Astrocyte of the spinal cord (primary cell): ENCODE measurements around the gene PET100.

Experiments used
- DNase-seq: peaks from one replicate; pipeline ENCODE4 v3.0.0; 2011; ENCODE audit warnings: low read depth, low spot score
- H3K4me3 ChIP-seq: 2 replicates; pipeline ENCODE4 v1.5.1; 2011; ENCODE audit warnings: low read depth, mild to moderate bottlenecking, low read length, moderate library complexity
- in situ Hi-C: cut with HindIII; loops from 2 replicates; pipeline ENCODE4 v1.10.0; 2017; ENCODE audit warnings: low sequenced_read_pairs
- TF ChIP-seq, protein P1 (sequence below): IDR thresholded peaks from 2 replicates; pipeline ENCODE4 v1.5.1; 2012; ENCODE audit warnings: low read depth, mild to moderate bottlenecking, low read length, inconsistent platforms

Gene PET100

DNA sequence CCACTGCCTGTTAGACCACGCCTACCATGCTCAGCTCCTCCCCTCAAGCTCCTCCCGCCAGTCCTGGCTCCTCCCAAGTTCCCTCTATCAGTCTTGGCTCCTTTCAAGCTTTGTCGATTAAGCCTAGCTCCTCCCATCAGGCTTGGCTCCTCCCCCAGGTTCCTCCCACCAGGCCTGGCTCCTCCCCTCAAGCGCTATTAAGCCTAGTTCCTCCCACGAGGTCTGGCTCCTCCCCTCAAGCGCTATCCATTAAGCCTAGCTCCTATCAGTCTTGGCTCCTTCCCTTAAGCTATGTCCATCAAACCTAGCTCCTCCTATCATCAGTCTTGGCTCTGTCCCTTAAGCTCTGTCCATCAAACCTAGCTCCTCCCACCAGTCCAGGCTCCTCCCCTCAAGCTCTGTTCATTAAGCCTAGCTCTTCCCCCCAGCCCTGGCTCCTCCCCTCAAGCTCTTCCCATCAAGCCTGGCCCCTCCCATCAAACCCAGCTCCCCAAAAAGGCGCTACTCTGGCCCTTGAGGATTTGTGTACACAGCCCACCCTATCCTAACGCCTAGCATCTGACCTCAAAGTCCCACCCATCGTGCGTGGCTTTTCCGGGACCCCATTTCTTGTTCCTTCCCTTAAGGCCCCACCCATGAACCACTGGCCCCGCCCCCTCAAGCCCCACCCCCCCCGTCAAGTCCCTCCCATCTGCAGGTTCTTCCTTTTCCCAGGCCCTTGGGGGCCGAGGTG lies 23.9 kb upstream of the PET100 start:
- TF ChIP-seq, protein P1, sequence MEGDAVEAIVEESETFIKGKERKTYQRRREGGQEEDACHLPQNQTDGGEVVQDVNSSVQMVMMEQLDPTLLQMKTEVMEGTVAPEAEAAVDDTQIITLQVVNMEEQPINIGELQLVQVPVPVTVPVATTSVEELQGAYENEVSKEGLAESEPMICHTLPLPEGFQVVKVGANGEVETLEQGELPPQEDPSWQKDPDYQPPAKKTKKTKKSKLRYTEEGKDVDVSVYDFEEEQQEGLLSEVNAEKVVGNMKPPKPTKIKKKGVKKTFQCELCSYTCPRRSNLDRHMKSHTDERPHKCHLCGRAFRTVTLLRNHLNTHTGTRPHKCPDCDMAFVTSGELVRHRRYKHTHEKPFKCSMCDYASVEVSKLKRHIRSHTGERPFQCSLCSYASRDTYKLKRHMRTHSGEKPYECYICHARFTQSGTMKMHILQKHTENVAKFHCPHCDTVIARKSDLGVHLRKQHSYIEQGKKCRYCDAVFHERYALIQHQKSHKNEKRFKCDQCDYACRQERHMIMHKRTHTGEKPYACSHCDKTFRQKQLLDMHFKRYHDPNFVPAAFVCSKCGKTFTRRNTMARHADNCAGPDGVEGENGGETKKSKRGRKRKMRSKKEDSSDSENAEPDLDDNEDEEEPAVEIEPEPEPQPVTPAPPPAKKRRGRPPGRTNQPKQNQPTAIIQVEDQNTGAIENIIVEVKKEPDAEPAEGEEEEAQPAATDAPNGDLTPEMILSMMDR, result no peak
- in situ Hi-C loops, result no loop called here
- no peak for DNase-seq
- no peak overlapping the region for H3K4me3 ChIP-seq

GRCh38 chr19:7606289-7606688 lies 23.3 kb upstream of the PET100 start:
- no peak for DNase-seq
- no peak overlapping the region for H3K4me3 ChIP-seq
- in situ Hi-C loops, result no loop called here
- TF ChIP-seq, protein P1, result no peak

DNA sequence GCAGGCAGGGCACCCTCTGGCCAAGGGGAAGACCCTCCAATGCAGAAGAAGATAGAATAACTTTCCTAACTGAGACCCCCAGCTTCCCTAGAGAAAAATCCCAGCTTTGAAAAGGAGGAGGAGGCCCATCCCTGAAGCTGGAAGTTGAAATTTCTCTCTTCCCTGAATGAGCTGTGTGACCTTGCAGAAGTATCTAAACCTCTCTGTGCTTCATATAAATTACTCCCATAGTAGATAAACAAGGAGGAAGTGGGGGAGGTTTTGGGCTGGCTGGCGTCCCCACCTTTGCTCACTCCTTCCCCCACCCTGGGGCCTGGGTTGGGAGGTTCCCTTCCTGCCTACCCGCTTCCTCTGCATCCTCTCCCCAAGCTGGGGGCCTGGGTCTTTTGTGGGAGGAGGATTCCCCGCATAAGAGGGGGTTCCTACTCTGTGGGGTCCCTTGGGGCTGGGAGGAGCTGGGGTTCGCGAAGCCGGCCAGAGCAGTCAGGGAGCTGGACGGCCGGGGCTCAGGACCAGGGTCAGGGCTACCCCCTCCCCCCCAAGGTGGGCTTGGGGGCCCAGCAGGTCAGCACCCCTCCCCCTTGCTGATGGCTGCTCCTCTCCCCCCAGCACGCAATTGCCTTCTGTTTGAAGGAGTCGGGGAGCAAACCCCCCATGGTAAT lies 22.2 kb upstream of the PET100 start:
- no peak for DNase-seq
- TF ChIP-seq, protein P1, result no peak
- no peak overlapping the region for H3K4me3 ChIP-seq
- in situ Hi-C loops, result no loop called here

DNA sequence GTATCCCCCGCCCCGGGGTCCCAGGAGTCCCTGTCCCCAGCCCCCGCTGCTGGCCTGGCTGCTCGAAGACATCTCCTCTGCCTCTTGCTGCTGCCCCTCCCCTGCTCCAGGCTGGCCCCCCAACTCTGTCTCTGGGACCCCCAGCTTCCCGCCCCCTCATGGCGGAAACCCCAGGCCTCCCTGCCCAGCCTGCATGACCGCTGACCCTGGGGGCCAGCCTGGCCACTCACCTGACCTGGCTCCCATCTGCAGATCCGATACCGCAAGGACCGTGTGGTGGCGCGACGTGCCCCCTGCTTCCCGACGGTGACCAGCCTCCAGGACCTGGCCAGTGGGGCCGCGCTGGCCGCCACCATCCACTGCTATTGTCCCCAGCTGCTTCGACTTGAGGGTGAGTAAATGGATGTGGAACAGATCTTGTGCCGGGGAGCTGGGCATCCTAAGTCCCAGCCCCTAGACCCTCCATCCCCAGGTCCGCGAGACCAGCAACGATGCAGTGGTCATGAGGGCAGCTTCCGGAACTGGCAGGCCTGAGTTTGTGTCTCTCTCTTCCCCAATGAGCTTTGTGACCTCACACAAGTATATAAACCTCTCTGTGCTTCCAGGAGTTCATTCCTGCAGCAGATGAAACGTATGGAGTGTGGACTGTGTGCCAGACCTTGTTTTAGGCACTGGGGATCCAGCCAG lies 21.6 kb upstream of the PET100 start:
- DNase-seq, result no peak
- in situ Hi-C loops, result no loop called here
- TF ChIP-seq, protein P1, result no peak
- H3K4me3 ChIP-seq, result no peak overlapping the region

GRCh38 chr19:7610491-7611240 lies 18.9 kb upstream of the PET100 start:
- in situ Hi-C loops, result no loop called here
- H3K4me3 ChIP-seq, result no peak overlapping the region

More at GRCh38 chr19:7610491-7611240, 18.9 kb upstream of the PET100 start:
- no peak for DNase-seq
- TF ChIP-seq, protein P1, result no peak
